Mesodermal cell (in vitro differentiated cells): ENCODE results near the gene SLC22A12.

Experiments used
- H3K27ac ChIP-seq: 2 replicates; pipeline ENCODE4 v1.7.0; 2013; ENCODE audit warnings: mild to moderate bottlenecking, low read depth, low read length, moderate library complexity; ENCODE audit not compliant: severe bottlenecking
- H3K36me3 ChIP-seq: 2 replicates; pipeline ENCODE4 v1.7.1; 2013; ENCODE audit warnings: mild to moderate bottlenecking, low read length, moderate library complexity; ENCODE audit not compliant: control insufficient read depth, insufficient read depth
- H3K4me1 ChIP-seq: one replicate; pipeline ENCODE4 v1.7.1; 2013; ENCODE audit warnings: mild to moderate bottlenecking, low read length; ENCODE audit not compliant: insufficient read depth, control insufficient read depth, poor library complexity, severe bottlenecking
- H3K4me3 ChIP-seq: 2 replicates; pipeline ENCODE4 v1.7.0; 2013; ENCODE audit warnings: low read length, control low read depth, mild to moderate bottlenecking; ENCODE audit not compliant: insufficient read depth, poor library complexity, severe bottlenecking; ENCODE audit errors: extremely low read depth
- H3K9me3 ChIP-seq: 2 replicates; pipeline ENCODE4 v1.7.1; 2013; ENCODE audit warnings: mild to moderate bottlenecking, low read length, moderate library complexity; ENCODE audit not compliant: control insufficient read depth
- WGBS, 2 experiments: methylation state at CpG; one replicate each; pipeline ENCODE4 v1.1.5; 2013; ENCODE audit warnings: missing lambda C conversion rate in 2 of 2; ENCODE audit not compliant: insufficient coverage in 2 of 2; 5-methylcytosine and 5-hydroxymethylcytosine counted together

SLC22A12 gene

GRCh38 chr11:64607381-64607985, 16.5 kb downstream of the SLC22A12 start:
- no peaks in the 10 kb centered on the region for H3K36me3 ChIP-seq
- no peak overlapping the region for H3K4me3 ChIP-seq
- no peaks in the 10 kb centered on the region for H3K9me3 ChIP-seq
- no peaks in the 10 kb centered on the region for H3K4me1 ChIP-seq
- no peak overlapping the region for H3K27ac ChIP-seq
- 98% methylated on average over 23 to 48 of the region's 55 CpGs for WGBS, 2 experiments

GRCh38 chr11:64608046-64608445, 17.0 kb downstream of the SLC22A12 start:
- H3K9me3 ChIP-seq: no peaks in the 10 kb centered on the region
- 86 to 89% methylated on average over 8 of the region's 18 CpGs for WGBS, 2 experiments
- H3K27ac ChIP-seq: no peak overlapping the region
- no peaks in the 10 kb centered on the region for H3K36me3 ChIP-seq
- H3K4me3 ChIP-seq: no peak overlapping the region
- H3K4me1 ChIP-seq: no peaks in the 10 kb centered on the region

- H3K9me3 ChIP-seq: no peaks in the 10 kb centered on the region
- WGBS, 2 experiments: 85 to 91% methylated on average over 11 of the region's 12 CpGs
Measured at GRCh38 chr11:64608636-64609035, 17.6 kb downstream of the SLC22A12 start.

GRCh38 chr11:64609436-64610047, 18.5 kb downstream of the SLC22A12 start:
- Histone ChIP-seq H3K36me3 (no peaks in the 10 kb centered on the region), H3K27ac (no peak overlapping the region)
- 82 to 86% methylated on average over 5 of the region's 5 CpGs for WGBS, 2 experiments

More at GRCh38 chr11:64608636-64609035, 17.6 kb downstream of the SLC22A12 start:
- H3K4me3 ChIP-seq: no peak overlapping the region
- no peaks in the 10 kb centered on the region for H3K4me1 ChIP-seq
- no peak overlapping the region for H3K27ac ChIP-seq
- no peaks in the 10 kb centered on the region for H3K36me3 ChIP-seq

GRCh38 chr11:64610596-64610995, 19.6 kb downstream of the SLC22A12 start:
- H3K27ac ChIP-seq: no peak overlapping the region
- H3K9me3 ChIP-seq: no peaks in the 10 kb centered on the region
- 90 to 94% methylated on average over 3 of the region's 3 CpGs for WGBS, 2 experiments
- H3K36me3 ChIP-seq: no peaks in the 10 kb centered on the region
- H3K4me3 ChIP-seq: no peak overlapping the region
- H3K4me1 ChIP-seq: no peaks in the 10 kb centered on the region

More at GRCh38 chr11:64609436-64610047, 18.5 kb downstream of the SLC22A12 start:
- no peak overlapping the region for H3K4me3 ChIP-seq
- H3K9me3 ChIP-seq: no peaks in the 10 kb centered on the region
- H3K4me1 ChIP-seq: no peaks in the 10 kb centered on the region

- 86% methylated on average over 1 of the region's 2 CpGs; no CpG with 5 or more reads in 1 of the 2 experiments for WGBS, 2 experiments
- no peak overlapping the region for H3K27ac ChIP-seq
Measured at GRCh38 chr11:64611176-64611575, 20.2 kb downstream of the SLC22A12 start.

GRCh38 chr11:64611869-64612646, 21.0 kb downstream of the SLC22A12 start:
- Histone ChIP-seq H3K36me3 (no peaks in the 10 kb centered on the region), H3K4me3 (no peak overlapping the region), H3K9me3 (no peaks in the 10 kb centered on the region), H3K4me1 (no peaks in the 10 kb centered on the region), H3K27ac (no peak overlapping the region)
- WGBS, 2 experiments: 83 to 94% methylated on average over 7 to 8 of the region's 11 CpGs

More at GRCh38 chr11:64611176-64611575, 20.2 kb downstream of the SLC22A12 start:
- Histone ChIP-seq H3K4me3 (no peak overlapping the region), H3K4me1 (no peaks in the 10 kb centered on the region), H3K36me3 (no peaks in the 10 kb centered on the region), H3K9me3 (no peaks in the 10 kb centered on the region)

- WGBS, 2 experiments: 91 to 94% methylated on average over 4 to 6 of the region's 6 CpGs
- no peak overlapping the region for H3K27ac ChIP-seq
- H3K36me3 ChIP-seq: no peaks in the 10 kb centered on the region
- H3K4me3 ChIP-seq: no peak overlapping the region
- no peaks in the 10 kb centered on the region for H3K9me3 ChIP-seq
- H3K4me1 ChIP-seq: no peaks in the 10 kb centered on the region
Measured at GRCh38 chr11:64613648-64614047, 22.6 kb downstream of the SLC22A12 start.

- Histone ChIP-seq H3K36me3 (no peaks in the 10 kb centered on the region), H3K4me3 (no peak overlapping the region), H3K27ac (no peak overlapping the region), H3K4me1 (peaks cover 4% of the 10 kb centered on the region), H3K9me3 (no peaks in the 10 kb centered on the region)
- 93 to 100% methylated on average over 2 to 3 of the region's 5 CpGs for WGBS, 2 experiments
Measured at GRCh38 chr11:64614917-64615316, 23.9 kb downstream of the SLC22A12 start.

- Histone ChIP-seq H3K4me3 (no peak overlapping the region), H3K27ac (no peak overlapping the region), H3K36me3 (no peaks in the 10 kb centered on the region), H3K9me3 (no peaks in the 10 kb centered on the region), H3K4me1 (peaks cover 14% of the 10 kb centered on the region)
- 83 to 88% methylated on average over 1 to 3 of the region's 3 CpGs for WGBS, 2 experiments
Measured at GRCh38 chr11:64616817-64617216, 25.8 kb downstream of the SLC22A12 start.
